ENCODE data around the gene ATAD3B. TPM values are rescaled to one million over a fixed set of nuclear protein-coding genes. Genes with fewer than 3 reads are reported as not detected.

The ATAD3B gene
- total and polyA plus RNA-seq, 2 of the 4 experiments (the other 2 are of a cell fraction): 13.8 to 29.0 TPM

GRCh38 chr1:1528301-1529267 lies 57.0 kb downstream of the ATAD3B start (continued):
- no peak for TF ChIP-seq BHLHE40 (IDR thresholded peaks at IDR 0.05; ENCODE audit: low read depth, low read length)

DNA sequence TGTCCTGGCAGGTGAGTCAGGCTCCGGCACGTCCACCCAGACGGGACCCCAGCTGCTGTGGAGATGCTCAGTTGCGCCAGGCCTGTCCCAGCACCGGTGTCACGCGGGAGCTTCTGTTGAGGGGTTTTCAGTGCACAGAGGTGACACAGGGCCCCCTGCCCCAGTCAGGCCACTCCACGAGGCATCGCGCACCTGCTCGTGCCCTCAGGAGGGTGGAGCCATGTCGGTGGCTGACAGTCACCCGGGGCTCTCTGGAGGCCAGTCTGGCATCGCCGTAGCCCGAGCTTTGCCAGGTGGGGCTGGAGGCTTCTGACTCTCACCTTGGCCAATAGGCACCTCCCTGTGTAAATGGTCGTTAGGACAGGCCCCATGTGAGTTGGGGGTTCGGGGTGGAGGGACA lies 57.8 kb downstream of the ATAD3B start:
- H2BK20ac ChIP-seq (ENCODE audit: low read depth, low read length): no peak overlapping the region
- no peak overlapping the region for H2BK15ac ChIP-seq (ENCODE audit: low read depth, low read length)
- H3K9ac ChIP-seq (ENCODE audit: low read depth, low read length): no peak overlapping the region
- no peak overlapping the region for H2BK120ac ChIP-seq (ENCODE audit: low read depth, low read length)
- H3K4me3 ChIP-seq (ENCODE audit: insufficient read depth, low read depth, low read length): no peak overlapping the region
- BruUV-seq (replicated peaks): no TSS peak
- H3K4ac ChIP-seq (ENCODE audit: low read depth, low read length): no peak overlapping the region
- H3K79me1 ChIP-seq (ENCODE audit: low read depth in 1 of 2, low read length in 2 of 2): peaks cover 0 to 6% of the 10 kb centered on the region in 2 experiments; a peak in 2 of 4 replicates
- no peak overlapping the region for H4K5ac ChIP-seq (ENCODE audit: low read depth, low read length)
- no peak overlapping the region for H2AK5ac ChIP-seq (ENCODE audit: low read depth, low read length)
- POLR2A ChIA-PET (ENCODE audit: unreplicated experiment): no interaction called here
- no peak overlapping the region for H3K27ac ChIP-seq (ENCODE audit: insufficient read depth, low read length)
- dilution Hi-C loops (cut with HindIII; ENCODE audit: low sequenced_read_pairs, unreplicated experiment): no loop called here
- no peak overlapping the region for H3K14ac ChIP-seq (replicated peaks; ENCODE audit: low read depth, low read length)
- peaks cover 3% of the 10 kb centered on the region; the same call in 1 of the 2 replicates for H4K20me1 ChIP-seq (ENCODE audit: insufficient read depth, low read length)
- ATAC-seq (ENCODE audit: low read depth): no peak
- DNase-seq: no peak
- peaks cover 6% of the 10 kb centered on the region for H3K9me3 ChIP-seq (ENCODE audit: control insufficient read depth, insufficient read depth, low read length)
- H3K18ac ChIP-seq (ENCODE audit: low read depth, low read length): no peak overlapping the region
- CTCF ChIA-PET: no interaction called here
- no peak overlapping the region for H3K56ac ChIP-seq (ENCODE audit: extremely low read depth, insufficient read depth, low read length)
- WGBS, 2 experiments (ENCODE audit: extremely low coverage in 2 of 2, insufficient read length in 1 of 2): 98% methylated on average over 12 of the region's 18 CpGs; no CpG with 5 or more reads in 1 of the 2 experiments
- H3K23ac ChIP-seq (ENCODE audit: low read depth, low read length): no peak overlapping the region
- no peak overlapping the region for H4K8ac ChIP-seq (ENCODE audit: low read depth in 2 of 2, low read length in 2 of 2)
- H4K91ac ChIP-seq (ENCODE audit: insufficient read depth, low read depth, low read length): no peak overlapping the region
- no peak overlapping the region for H3K4me2 ChIP-seq (ENCODE audit: low read depth, low read length)
- H2AFZ ChIP-seq (replicated peaks; ENCODE audit: low read length, poor library complexity): no peak overlapping the region
- intact Hi-C loops (cut with micrococcal nuclease): no loop called here
- peaks cover 38% of the 10 kb centered on the region for H3K36me3 ChIP-seq (ENCODE audit: control insufficient read depth, insufficient read depth, low read length)
- no peak overlapping the region for H2AK9ac ChIP-seq (replicated peaks; ENCODE audit: low read depth, low read length, poor library complexity)
- no peaks in the 10 kb centered on the region for H3K4me1 ChIP-seq (ENCODE audit: control insufficient read depth, insufficient read depth, low read length)
- no peaks in the 10 kb centered on the region for H3K27me3 ChIP-seq (ENCODE audit: control insufficient read depth, insufficient read depth, low read length)
- H2BK5ac ChIP-seq (ENCODE audit: low read depth, low read length, poor library complexity, severe bottlenecking): no peak overlapping the region
- no peaks in the 10 kb centered on the region for H3K9me1 ChIP-seq (ENCODE audit: insufficient read depth, low read length)
- in situ Hi-C loops (cut with MboI; ENCODE audit: low sequenced_read_pairs): no loop called here
- TF ChIP-seq SMC3 (IDR thresholded peaks at IDR 0.05; ENCODE audit: low read depth, low read length) (no peak), CEBPB (IDR thresholded peaks at IDR 0.05; ENCODE audit: low read depth, low read length) (no peak), RFX5 (IDR thresholded peaks at IDR 0.05; ENCODE audit: low read depth, low read length) (no peak), RCOR1 (IDR thresholded peaks at IDR 0.05; ENCODE audit: insufficient replicate concordance, low read length) (no peak), BHLHE40 (IDR thresholded peaks at IDR 0.05; ENCODE audit: low read depth, low read length) (no peak), RAD21 (IDR thresholded peaks at IDR 0.05; ENCODE audit: low read length) (no peak), MXI1 (IDR thresholded peaks at IDR 0.05; ENCODE audit: borderline replicate concordance, low read depth, low read length) (no peak), FOS (IDR thresholded peaks at IDR 0.05; ENCODE audit: low read depth, low read length) (no peak), CHD1 (IDR thresholded peaks at IDR 0.05; ENCODE audit: low read depth, low read length) (no peak)
- TF ChIP-seq, protein P1, sequence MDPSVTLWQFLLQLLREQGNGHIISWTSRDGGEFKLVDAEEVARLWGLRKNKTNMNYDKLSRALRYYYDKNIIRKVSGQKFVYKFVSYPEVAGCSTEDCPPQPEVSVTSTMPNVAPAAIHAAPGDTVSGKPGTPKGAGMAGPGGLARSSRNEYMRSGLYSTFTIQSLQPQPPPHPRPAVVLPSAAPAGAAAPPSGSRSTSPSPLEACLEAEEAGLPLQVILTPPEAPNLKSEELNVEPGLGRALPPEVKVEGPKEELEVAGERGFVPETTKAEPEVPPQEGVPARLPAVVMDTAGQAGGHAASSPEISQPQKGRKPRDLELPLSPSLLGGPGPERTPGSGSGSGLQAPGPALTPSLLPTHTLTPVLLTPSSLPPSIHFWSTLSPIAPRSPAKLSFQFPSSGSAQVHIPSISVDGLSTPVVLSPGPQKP (IDR thresholded peaks at IDR 0.05; ENCODE audit: borderline replicate concordance, low read depth, low read length): no peak
- TF ChIP-seq, protein P2, sequence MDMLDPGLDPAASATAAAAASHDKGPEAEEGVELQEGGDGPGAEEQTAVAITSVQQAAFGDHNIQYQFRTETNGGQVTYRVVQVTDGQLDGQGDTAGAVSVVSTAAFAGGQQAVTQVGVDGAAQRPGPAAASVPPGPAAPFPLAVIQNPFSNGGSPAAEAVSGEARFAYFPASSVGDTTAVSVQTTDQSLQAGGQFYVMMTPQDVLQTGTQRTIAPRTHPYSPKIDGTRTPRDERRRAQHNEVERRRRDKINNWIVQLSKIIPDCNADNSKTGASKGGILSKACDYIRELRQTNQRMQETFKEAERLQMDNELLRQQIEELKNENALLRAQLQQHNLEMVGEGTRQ (IDR thresholded peaks at IDR 0.05; ENCODE audit: low read depth, low read length): no peak
- TF ChIP-seq, protein P3, sequence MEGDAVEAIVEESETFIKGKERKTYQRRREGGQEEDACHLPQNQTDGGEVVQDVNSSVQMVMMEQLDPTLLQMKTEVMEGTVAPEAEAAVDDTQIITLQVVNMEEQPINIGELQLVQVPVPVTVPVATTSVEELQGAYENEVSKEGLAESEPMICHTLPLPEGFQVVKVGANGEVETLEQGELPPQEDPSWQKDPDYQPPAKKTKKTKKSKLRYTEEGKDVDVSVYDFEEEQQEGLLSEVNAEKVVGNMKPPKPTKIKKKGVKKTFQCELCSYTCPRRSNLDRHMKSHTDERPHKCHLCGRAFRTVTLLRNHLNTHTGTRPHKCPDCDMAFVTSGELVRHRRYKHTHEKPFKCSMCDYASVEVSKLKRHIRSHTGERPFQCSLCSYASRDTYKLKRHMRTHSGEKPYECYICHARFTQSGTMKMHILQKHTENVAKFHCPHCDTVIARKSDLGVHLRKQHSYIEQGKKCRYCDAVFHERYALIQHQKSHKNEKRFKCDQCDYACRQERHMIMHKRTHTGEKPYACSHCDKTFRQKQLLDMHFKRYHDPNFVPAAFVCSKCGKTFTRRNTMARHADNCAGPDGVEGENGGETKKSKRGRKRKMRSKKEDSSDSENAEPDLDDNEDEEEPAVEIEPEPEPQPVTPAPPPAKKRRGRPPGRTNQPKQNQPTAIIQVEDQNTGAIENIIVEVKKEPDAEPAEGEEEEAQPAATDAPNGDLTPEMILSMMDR (conservative IDR thresholded peaks at IDR 0.05; ENCODE audit: low read depth, low read length): no peak
